ENCODE results near the gene GCC1.

GRCh38 chr7:127556404-127556803 is 29.0 kb downstream of the GCC1 start:
- TF ChIP-seq CTCF (conservative IDR thresholded peaks at IDR 0.05; ENCODE audit: low read length) = no peak
- TF ChIP-seq EZH2phosphoT487 (IDR thresholded peaks at IDR 0.05; ENCODE audit: borderline replicate concordance, low read depth, low read length) = no peak

Data from OCI-LY7 (cell line).